ENCODE measurements around the gene CCDC9. TPM values are rescaled to one million over a fixed set of nuclear protein-coding genes. Genes with fewer than 3 reads are reported as not detected.

The CCDC9 gene
- total RNA-seq, 4 donors from 2014 or later = 13.1 to 22.7 (median 18.5) TPM

- H3K9me3 ChIP-seq = no peaks in the 10 kb centered on the region
- no peak for TF ChIP-seq POLR2A (IDR thresholded peaks at IDR 0.05)
- TF ChIP-seq CTCF (IDR thresholded peaks at IDR 0.05 in 4 of 5, conservative IDR thresholded peaks at IDR 0.05 in 1 of 5) = no peak
- DNase-seq = no peak
- intact Hi-C loops (cut with DNase I; ENCODE audit: low total_unique reads) = no loop called here
- in situ Hi-C loops (cut with MboI; ENCODE audit: low sequenced_read_pairs in 4 of 4) = no loop called here
- peak overlapping the region in 2 of 4 donors; percentile 56 to 67 for H3K27ac ChIP-seq
- peaks cover 6 to 12% of the 10 kb centered on the region in 2 donors for H3K4me1 ChIP-seq
- H3K36me3 ChIP-seq = peaks cover 0 to 63% of the 10 kb centered on the region in 2 donors
- no peak for ATAC-seq
- no peaks in the 10 kb centered on the region for H3K27me3 ChIP-seq
- H3K4me3 ChIP-seq = no peak overlapping the region
These were observed 10.1 kb downstream of the CCDC9 start for GRCh38 chr19:47266401-47266941.

- peak overlapping the region; percentile 9 to 67 (median 56) for H3K27ac ChIP-seq
- no peak overlapping the region for H3K4me3 ChIP-seq
These were observed 11.0 kb downstream of the CCDC9 start for GRCh38 chr19:47267350-47267759.

GRCh38 chr19:47268028-47268427 lies 11.7 kb downstream of the CCDC9 start:
- intact Hi-C loops (cut with DNase I; ENCODE audit: low total_unique reads) = no loop called here
- peaks cover 0 to 66% of the 10 kb centered on the region in 2 donors for H3K36me3 ChIP-seq
- ATAC-seq = no peak

More at GRCh38 chr19:47267350-47267759, 11.0 kb downstream of the CCDC9 start:
- DNase-seq (peak in 1 of 2 donors; percentile 72), ATAC-seq (peak; percentile 77 to 90)
- TF ChIP-seq POLR2A (IDR thresholded peaks at IDR 0.05) = no peak
- no peak for TF ChIP-seq CTCF (IDR thresholded peaks at IDR 0.05 in 4 of 5, conservative IDR thresholded peaks at IDR 0.05 in 1 of 5)
- Histone ChIP-seq H3K9me3 (no peaks in the 10 kb centered on the region), H3K27me3 (no peaks in the 10 kb centered on the region), H3K36me3 (peaks cover 0 to 66% of the 10 kb centered on the region in 2 donors), H3K4me1 (peaks cover 6 to 12% of the 10 kb centered on the region in 2 donors)
- intact Hi-C loops (cut with DNase I; ENCODE audit: low total_unique reads) = no loop called here
- in situ Hi-C loops (cut with MboI; ENCODE audit: low sequenced_read_pairs in 4 of 4) = no loop called here

GRCh38 chr19:47269596-47269995 lies 13.3 kb downstream of the CCDC9 start:
- H3K4me1 ChIP-seq = peaks cover 6 to 26% of the 10 kb centered on the region in 2 donors
- intact Hi-C loops (cut with DNase I; ENCODE audit: low total_unique reads) (no loop called here), in situ Hi-C loops (cut with MboI; ENCODE audit: low sequenced_read_pairs in 4 of 4) (no loop called here)
- no peak for ATAC-seq
- H3K36me3 ChIP-seq = peaks cover 0 to 53% of the 10 kb centered on the region in 2 donors
- H3K27me3 ChIP-seq = no peaks in the 10 kb centered on the region
- H3K27ac ChIP-seq = no peak overlapping the region
- TF ChIP-seq CTCF (IDR thresholded peaks at IDR 0.05 in 4 of 5, conservative IDR thresholded peaks at IDR 0.05 in 1 of 5) (no peak), POLR2A (IDR thresholded peaks at IDR 0.05) (no peak)
- H3K4me3 ChIP-seq = no peak overlapping the region
- DNase-seq = no peak
- H3K9me3 ChIP-seq = no peaks in the 10 kb centered on the region

More at GRCh38 chr19:47268028-47268427, 11.7 kb downstream of the CCDC9 start:
- Histone ChIP-seq H3K4me1 (peaks cover 6 to 17% of the 10 kb centered on the region in 2 donors), H3K4me3 (no peak overlapping the region), H3K27me3 (no peaks in the 10 kb centered on the region), H3K27ac (peak overlapping the region in 2 of 4 donors; percentile 55 to 67), H3K9me3 (no peaks in the 10 kb centered on the region)
- in situ Hi-C loops (cut with MboI; ENCODE audit: low sequenced_read_pairs in 4 of 4) = no loop called here
- no peak for DNase-seq
- TF ChIP-seq CTCF (IDR thresholded peaks at IDR 0.05 in 4 of 5, conservative IDR thresholded peaks at IDR 0.05 in 1 of 5) (no peak), POLR2A (IDR thresholded peaks at IDR 0.05) (no peak)
